Measurements from ENCODE around the gene DHRS9. TPM values are rescaled to one million over a fixed set of nuclear protein-coding genes. Genes with fewer than 3 reads are reported as not detected.
A peak's percentile ranks its signal among the peaks of the same experiment; 100 is the strongest.

The DHRS9 gene
- total RNA-seq, 1 experiment from 2014 or later = 0.22 TPM

- DNase-seq (no peak), ATAC-seq (no peak)
- Histone ChIP-seq H3K9ac (ENCODE audit: low read length) (no peak overlapping the region), H3K9me3 (ENCODE audit: low read length) (peaks cover 15% of the 10 kb centered on the region; the same call in 1 of the 2 replicates), H3K4me3 (ENCODE audit: low read length) (no peak overlapping the region), H3K36me3 (ENCODE audit: low read depth, low read length) (peaks cover 5% of the 10 kb centered on the region; the same call in 1 of the 2 replicates), H3K27ac (ENCODE audit: low read length) (no peak overlapping the region), H3K4me1 (ENCODE audit: insufficient read depth, low read length) (peaks cover 19% of the 10 kb centered on the region), H4K20me1 (ENCODE audit: low read length) (no peaks in the 10 kb centered on the region), H3K79me2 (ENCODE audit: low read length) (no peaks in the 10 kb centered on the region), H2AFZ (ENCODE audit: low read length) (no peak overlapping the region), H3K27me3 (ENCODE audit: low read length) (no peaks in the 10 kb centered on the region), H3K4me2 (ENCODE audit: low read length) (no peak overlapping the region), H3K9me2 (replicated peaks; ENCODE audit: low read length) (no peaks in the 10 kb centered on the region), H3F3A (ENCODE audit: low read length, unreplicated experiment) (no peaks in the 10 kb centered on the region)
- intact Hi-C loops (cut with micrococcal nuclease) = no loop called here
- BruUV-seq (replicated peaks) = no TSS peak
- ChIA-PET POLR2A (ENCODE audit: unreplicated experiment) (no interaction called here), CTCF (no interaction called here)
- no peak for TF ChIP-seq EZH2phosphoT487 (IDR thresholded peaks at IDR 0.05; ENCODE audit: borderline replicate concordance, low read length)
- no peak for TF ChIP-seq EZH2 (IDR thresholded peaks at IDR 0.05; ENCODE audit: low read length, unreplicated experiment)
- TF ChIP-seq CTCF (conservative IDR thresholded peaks at IDR 0.05; ENCODE audit: low read depth, low read length) = no peak
Measured at GRCh38 chr2:169041594-169041993, 27.8 kb upstream of the DHRS9 start.

GRCh38 chr2:169042856-169043255 lies 26.5 kb upstream of the DHRS9 start:
- H3K9me3 ChIP-seq (ENCODE audit: low read length) = peaks cover 15% of the 10 kb centered on the region; the same call in 1 of the 2 replicates
- no peak overlapping the region for H3K9ac ChIP-seq (ENCODE audit: low read length)
- H3K79me2 ChIP-seq (ENCODE audit: low read length) = no peaks in the 10 kb centered on the region
- H3K36me3 ChIP-seq (ENCODE audit: low read depth, low read length) = peaks cover 5% of the 10 kb centered on the region; the same call in 1 of the 2 replicates
- no peak overlapping the region for H3K27ac ChIP-seq (ENCODE audit: low read length)
- intact Hi-C loops (cut with micrococcal nuclease) = no loop called here
- H4K20me1 ChIP-seq (ENCODE audit: low read length) = no peaks in the 10 kb centered on the region
- H3K9me2 ChIP-seq (replicated peaks; ENCODE audit: low read length) = no peaks in the 10 kb centered on the region
- CTCF ChIA-PET = no interaction called here
- no TSS peak for BruUV-seq (replicated peaks)
- H3K27me3 ChIP-seq (ENCODE audit: low read length) = no peaks in the 10 kb centered on the region
- no peak for DNase-seq
- H3F3A ChIP-seq (ENCODE audit: low read length, unreplicated experiment) = no peaks in the 10 kb centered on the region
- H3K4me3 ChIP-seq (ENCODE audit: low read length) = no peak overlapping the region
- no peak for ATAC-seq
- no peak overlapping the region for H2AFZ ChIP-seq (ENCODE audit: low read length)
- H3K4me1 ChIP-seq (ENCODE audit: insufficient read depth, low read length) = peaks cover 18% of the 10 kb centered on the region
- POLR2A ChIA-PET (ENCODE audit: unreplicated experiment) = no interaction called here
- H3K4me2 ChIP-seq (ENCODE audit: low read length) = no peak overlapping the region
- TF ChIP-seq EZH2 (IDR thresholded peaks at IDR 0.05; ENCODE audit: low read length, unreplicated experiment) = no peak
- TF ChIP-seq EZH2phosphoT487 (IDR thresholded peaks at IDR 0.05; ENCODE audit: borderline replicate concordance, low read length) = no peak
- no peak for TF ChIP-seq CTCF (conservative IDR thresholded peaks at IDR 0.05; ENCODE audit: low read depth, low read length)

- H3K9ac ChIP-seq (ENCODE audit: low read length) = no peak overlapping the region
- peaks cover 21% of the 10 kb centered on the region for H3K4me1 ChIP-seq (ENCODE audit: insufficient read depth, low read length)
- H3K4me3 ChIP-seq (ENCODE audit: low read length) = no peak overlapping the region
- CTCF ChIA-PET = no interaction called here
- POLR2A ChIA-PET (ENCODE audit: unreplicated experiment) = no interaction called here
- intact Hi-C loops (cut with micrococcal nuclease) = no loop called here
- H3K9me2 ChIP-seq (replicated peaks; ENCODE audit: low read length) = peaks cover 3% of the 10 kb centered on the region; the same call in 1 of the 2 replicates
- DNase-seq (peak; percentile 71), ATAC-seq (peak; percentile 39; the same call in 1 of the 2 replicates)
- no peaks in the 10 kb centered on the region for H3K27me3 ChIP-seq (ENCODE audit: low read length)
- no peaks in the 10 kb centered on the region for H3K79me2 ChIP-seq (ENCODE audit: low read length)
- H3F3A ChIP-seq (ENCODE audit: low read length, unreplicated experiment) = peaks cover 7% of the 10 kb centered on the region
- H4K20me1 ChIP-seq (ENCODE audit: low read length) = no peaks in the 10 kb centered on the region
- H3K27ac ChIP-seq (ENCODE audit: low read length) = peak overlapping the region; percentile 33
- no peak overlapping the region for H3K4me2 ChIP-seq (ENCODE audit: low read length)
- peaks cover 15% of the 10 kb centered on the region; the same call in 1 of the 2 replicates for H3K9me3 ChIP-seq (ENCODE audit: low read length)
- no peak overlapping the region for H2AFZ ChIP-seq (ENCODE audit: low read length)
- BruUV-seq (replicated peaks) = no TSS peak
- H3K36me3 ChIP-seq (ENCODE audit: low read depth, low read length) = peaks cover 5% of the 10 kb centered on the region; the same call in 1 of the 2 replicates
- no peak for TF ChIP-seq EZH2phosphoT487 (IDR thresholded peaks at IDR 0.05; ENCODE audit: borderline replicate concordance, low read length)
- no peak for TF ChIP-seq EZH2 (IDR thresholded peaks at IDR 0.05; ENCODE audit: low read length, unreplicated experiment)
- no peak for TF ChIP-seq CTCF (conservative IDR thresholded peaks at IDR 0.05; ENCODE audit: low read depth, low read length)
Measured at GRCh38 chr2:169046440-169047151, 22.8 kb upstream of the DHRS9 start.
